Colon (tissue), 2 donors: ENCODE results near the gene FGFR2.

Experiments
- FAIRE-seq: peaks from 2 replicates; lab custom pipeline; 2012; peaks lifted over from hg19 to GRCh38; lab: Jason Lieb, UNC
- donor health status: control.
- donor health status: control.

Gene FGFR2

DNA sequence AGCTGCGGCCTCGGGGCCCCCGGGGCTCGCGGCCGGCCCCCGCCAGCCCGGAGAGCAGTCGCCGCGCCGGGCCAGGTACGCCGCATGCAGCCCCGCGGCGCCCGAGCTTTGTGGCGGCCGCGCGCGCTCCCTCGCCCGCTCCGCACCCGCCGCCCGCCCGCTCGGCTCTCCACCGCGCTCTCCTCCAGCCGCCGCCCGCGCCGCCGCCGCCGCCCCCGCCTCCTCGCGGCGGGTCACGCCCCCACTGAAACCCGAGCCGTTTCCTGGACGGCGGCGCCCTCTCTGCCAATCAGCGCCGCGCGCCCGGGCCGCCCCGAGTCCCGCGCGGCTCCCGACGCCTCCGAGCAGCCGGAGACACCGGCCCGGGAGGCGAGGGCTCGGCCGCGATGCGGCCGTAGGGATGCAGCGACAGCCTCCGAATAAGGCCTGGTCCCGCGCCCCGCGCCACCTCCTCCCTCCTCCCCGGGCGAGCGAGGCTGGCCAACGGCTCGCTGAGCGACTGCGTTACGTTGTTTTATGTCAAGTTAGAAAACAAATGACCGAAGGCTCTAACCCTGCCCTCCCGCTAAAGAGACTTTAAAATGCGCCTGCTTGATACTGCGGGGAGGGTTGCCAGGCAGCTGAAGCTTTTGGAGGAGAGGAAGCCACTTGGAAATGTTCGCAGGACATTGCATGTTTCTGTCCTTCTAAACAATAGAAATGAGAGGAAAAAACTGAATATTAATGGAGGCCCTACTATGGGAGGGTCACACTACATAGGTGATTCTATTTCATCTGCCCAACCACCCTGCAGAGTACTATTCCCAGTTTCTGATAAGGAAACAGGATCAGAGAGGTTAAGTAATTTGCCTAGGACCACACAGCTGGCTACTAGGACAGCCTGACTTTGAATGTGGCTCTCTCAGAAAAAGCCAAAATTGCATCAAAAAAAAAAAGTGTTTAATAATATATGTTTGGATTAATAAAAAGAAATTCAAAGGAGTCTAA, at the start of gene FGFR2:
FGFR2 (minus strand) TSS at position 182 of the 987 bp plus-strand sequence. CDS start 4,627 bp downstream, outside the sequence.
- no peak for FAIRE-seq

DNA sequence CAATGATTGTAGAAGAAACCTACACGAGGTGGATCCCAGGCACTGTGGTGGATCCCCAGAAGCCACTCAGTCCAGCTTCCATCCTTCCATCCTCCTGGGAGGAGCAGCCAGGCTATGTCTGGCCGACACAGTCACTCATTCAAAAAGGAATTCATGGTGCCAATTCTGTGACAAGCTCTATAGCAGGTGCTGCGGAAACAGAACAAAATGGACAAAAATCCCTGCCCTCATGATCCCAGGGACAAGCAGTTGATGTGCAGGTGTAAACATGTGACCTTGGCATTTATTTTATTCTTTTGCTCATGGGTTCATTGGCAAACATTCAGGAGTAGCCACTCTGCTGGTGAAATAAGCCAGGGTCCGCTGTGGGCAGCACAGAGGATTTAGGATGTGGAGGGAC, 49.2 kb upstream of the FGFR2 start:
- FAIRE-seq, result no peak

DNA sequence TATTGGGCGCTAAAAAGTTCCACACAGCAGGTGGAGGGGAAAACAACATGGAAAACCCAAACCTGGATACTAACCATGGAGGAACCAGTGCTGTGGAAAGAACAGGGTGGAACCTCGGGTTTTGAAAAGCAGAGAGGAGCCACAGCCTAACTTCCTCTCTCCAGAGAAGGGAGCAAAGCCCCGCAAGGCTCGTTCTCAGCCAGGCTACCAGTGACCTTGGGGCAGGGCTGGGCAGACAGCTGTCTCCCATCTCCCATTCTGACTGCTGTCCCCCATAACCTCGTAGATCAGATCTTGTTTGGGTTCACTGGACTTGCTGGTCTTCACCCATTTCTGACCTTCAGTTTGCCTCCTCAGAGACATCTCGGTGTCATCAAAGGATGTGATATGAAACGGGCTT, 47.5 kb upstream of the FGFR2 start:
- FAIRE-seq, result no peak

DNA sequence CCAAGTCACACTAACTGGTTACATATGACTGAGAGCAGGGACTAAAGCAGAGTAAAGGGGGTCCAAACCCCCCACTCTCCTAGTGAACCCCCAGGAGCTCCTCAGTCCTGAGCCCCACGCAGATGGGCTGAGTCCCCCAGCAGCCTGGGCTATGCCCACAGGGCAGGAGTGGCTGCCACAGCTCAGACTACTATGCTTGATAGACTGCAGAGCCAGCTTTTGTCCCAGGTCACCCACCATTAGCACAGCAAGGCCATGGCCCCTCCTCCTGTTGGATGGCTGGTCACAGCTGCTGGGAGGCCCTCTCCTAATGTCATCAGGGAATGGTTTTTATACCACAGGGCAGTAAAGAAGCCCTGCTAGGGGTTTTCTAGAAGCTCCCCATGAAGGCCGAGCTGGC, 46.3 kb upstream of the FGFR2 start:
- FAIRE-seq, result no peak

DNA sequence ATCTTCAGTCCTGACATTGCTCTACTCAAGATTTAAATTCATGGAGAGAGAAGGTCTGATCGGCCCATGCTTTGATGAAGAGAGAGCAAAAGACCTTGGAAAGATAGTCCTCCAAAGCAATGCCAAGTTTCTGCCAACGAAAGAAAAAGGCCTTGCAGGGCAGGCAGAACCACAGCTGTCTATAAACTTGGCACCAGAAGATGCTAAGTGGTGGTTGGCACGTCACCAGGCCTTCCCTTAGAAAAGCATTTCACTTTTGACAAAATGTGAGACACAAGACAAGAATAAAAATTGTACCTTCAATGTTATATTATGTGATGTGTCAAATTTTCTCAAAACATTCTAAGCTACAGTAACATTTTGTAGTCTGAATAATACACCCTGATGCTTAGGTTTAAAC, 42.0 kb upstream of the FGFR2 start:
- no peak for FAIRE-seq

DNA sequence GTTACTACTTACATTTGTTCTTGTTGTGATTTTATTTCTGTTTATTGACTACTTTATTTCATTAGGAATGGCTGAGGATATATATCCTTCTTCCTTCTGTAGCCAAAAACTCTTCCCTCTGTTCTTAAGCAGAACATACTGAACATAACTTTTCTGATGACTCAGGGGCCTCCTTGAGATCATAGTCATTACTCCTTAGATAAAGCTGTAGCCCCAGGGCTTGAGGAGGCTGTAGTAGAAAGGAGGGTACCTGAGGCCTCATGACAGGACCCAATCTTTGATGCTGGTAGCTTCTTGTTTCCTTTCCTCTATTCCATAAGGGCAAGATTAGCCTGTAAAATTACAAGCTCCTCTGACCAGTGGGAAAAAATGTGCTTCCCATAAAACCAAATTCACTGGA, 41.2 kb upstream of the FGFR2 start:
- no peak for FAIRE-seq

DNA sequence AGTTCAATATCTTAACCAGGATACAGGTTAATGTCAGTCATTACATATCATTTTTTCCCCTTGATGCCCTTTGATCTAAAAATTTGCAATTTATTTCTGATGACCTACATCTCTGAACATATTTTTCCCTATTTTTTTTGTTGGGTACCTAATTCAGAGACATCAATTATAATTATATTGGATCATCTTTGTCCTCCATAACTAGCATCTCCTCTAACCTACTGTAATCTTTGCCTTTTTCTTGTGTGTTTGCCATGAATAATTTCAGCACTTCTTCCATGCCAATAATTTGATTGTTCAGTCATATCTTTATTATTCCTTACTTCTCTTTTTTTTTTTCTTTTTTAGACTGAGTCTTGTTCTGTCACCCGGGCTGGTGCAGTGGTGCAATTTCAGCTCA, 39.2 kb upstream of the FGFR2 start:
- no peak for FAIRE-seq

DNA sequence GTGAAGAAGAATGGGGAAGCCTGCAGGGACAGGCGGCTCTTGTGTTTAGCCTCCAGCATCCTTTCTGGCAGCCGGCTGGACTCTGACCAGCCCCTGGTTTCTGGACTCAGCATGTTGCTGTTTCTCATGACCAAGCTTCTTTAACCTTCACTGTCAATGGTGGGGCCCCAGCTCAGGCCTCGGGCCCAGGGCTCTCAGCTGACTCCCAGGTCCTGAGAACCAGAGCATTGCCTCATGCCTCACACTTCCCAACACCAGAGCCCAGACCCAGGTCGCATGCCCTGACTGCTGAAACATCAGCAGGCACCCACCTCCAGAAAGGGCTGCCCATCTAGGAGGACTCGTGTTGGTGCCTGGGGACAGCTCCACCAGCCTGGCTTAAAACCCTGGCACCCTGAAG, 34.8 kb upstream of the FGFR2 start:
- FAIRE-seq, result no peak

DNA sequence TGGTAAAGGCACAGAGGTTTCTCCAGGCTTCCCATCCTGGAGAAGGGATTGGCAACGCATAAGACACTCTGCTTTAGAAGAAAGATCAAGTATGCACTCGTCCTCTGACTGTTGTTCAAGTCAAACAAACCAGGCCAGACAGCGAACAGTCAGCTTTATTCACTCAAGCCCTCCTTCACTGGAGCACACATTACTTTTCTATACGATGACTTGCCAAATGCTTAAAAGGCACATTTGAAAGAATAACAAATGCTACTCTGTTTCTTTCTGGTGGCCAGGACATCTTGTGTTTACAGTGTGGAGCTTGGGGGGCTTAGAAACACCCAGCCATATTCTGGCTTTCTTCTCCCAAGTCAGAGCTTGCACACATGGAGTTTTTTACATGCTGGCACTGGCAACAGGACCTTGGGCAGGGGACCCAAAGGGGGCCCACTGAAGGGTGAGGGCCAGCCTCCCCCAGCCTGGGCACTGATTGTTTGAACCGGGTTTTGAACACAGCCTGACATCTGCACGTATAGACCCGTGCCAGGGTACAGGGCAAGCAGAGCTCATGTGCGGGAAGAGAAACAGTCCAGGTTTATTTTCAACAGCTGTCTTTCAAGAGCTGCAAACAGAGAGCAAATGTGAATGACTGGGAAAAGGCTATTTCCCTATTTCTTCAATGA, 33.3 kb upstream of the FGFR2 start:
- FAIRE-seq, result no peak

DNA sequence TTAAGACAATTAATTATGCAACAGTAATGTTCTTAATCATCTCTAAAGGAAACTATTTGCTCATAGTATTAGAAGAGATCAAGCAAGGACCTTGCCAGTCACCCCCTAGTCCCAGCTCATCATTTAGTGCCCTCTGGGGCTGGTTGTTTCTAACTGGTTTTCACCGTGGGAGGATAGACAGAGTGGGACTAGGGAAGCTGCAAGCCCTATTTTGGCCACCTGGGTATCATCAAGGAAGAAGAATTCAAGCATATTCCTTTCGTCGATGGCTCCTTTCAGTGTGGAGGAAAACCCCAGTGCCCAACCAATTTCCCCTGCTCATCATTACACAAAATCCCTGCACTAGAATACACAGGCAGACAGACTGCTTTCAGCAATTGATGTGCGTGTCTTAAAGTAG, 30.6 kb upstream of the FGFR2 start:
- no peak for FAIRE-seq

DNA sequence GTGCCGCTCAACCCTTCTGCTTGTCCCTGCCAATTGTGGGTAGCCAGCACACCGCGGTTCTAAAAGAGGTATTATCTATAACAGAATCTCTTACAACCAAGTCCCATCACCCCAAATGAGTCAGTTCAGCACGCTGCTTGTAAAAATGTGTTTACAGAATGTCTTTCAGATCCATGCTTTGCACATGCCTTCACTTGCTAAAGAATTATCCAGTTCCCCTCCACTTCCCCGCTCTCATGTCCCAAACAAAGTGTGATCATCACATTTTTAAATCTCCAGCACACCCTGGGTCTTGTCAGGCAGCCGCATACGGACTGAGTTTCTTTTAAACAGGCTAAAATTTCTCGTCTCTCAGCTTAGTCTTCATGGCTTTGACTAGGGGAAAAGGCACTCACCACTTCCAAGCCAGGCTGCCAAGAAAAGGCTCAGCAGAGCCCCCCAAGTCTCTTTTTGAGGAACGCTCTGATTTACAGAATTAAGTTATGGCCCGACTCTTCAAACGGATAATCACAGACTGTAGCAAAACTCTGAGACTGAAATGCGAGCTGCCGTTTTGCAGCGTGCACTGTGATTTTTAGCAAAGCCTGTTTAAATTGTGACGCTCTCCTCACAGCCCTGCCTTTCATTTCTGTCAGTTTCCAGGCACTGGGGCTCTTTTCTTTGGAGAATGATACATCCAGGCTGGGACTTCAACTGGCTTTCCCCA, 29.8 kb upstream of the FGFR2 start:
- no peak for FAIRE-seq

DNA sequence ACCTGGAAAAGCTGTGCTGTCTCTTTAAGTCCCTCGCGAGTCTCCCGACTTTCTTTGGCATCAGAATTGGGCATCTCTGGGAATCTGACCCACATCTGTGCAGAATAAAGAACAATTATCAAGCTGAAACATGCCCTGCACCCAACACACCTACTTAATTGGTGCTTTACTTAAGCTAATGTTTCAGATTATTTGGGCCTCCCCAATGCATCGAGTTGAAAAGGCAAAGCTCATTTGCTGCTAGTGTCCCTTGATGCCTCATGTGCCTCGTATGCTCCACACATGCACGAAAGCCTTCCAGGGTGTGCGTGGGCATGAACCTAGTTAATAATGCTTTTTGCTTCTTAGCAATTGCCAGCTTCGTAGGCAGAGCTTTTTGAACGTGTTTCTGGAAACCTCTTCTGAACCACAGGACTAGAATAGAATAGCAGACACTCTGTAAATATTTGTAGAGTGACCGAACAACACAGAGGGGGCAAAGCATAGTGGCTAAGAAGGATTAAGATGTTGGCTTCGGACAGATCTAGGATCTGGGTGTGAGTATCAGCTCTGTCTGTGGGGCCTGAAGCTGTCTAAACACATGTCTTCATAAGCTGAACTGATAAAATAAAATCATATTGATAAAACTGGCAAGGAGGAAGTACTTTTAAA, 26.7 kb upstream of the FGFR2 start:
- FAIRE-seq, result no peak

DNA sequence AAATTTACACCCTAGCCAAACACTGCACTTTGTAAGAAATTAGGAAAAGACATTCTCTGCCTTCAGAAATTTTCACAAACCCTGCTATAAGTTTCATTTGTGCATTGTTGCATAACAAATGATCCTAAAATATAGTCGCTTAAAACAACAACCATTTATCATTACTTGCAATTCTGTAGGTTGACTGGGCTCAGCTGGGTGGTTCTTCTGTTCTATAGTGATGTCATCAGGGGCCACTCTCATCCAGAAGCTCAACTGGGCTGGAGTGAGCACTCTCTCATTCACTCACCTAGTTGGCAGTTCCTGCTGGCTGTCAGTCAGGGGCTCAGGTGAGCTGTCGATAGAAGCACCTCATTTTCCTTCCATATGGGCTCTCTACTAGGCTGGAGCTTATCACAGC, 20.7 kb upstream of the FGFR2 start:
- FAIRE-seq, result no peak

DNA sequence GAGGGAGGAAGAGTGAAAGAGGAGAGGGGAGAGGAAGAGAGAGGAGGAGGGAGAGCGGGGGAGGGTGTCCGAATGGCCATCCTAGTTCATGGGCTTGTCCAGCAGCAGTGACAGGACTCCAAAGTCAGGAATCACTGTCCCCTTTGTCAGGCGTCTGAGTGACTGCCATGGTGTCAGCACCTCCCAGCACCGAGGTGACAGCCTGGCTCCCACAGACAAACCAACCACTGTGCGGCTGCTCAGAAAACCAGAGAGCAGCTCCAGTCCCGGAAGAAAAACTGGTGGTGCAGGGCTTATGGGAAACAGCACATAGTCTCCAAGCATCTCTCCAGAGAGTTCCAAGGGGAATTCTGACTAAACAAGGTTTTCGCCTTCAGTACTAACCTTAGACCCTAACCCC, 18.9 kb upstream of the FGFR2 start:
- no peak for FAIRE-seq

DNA sequence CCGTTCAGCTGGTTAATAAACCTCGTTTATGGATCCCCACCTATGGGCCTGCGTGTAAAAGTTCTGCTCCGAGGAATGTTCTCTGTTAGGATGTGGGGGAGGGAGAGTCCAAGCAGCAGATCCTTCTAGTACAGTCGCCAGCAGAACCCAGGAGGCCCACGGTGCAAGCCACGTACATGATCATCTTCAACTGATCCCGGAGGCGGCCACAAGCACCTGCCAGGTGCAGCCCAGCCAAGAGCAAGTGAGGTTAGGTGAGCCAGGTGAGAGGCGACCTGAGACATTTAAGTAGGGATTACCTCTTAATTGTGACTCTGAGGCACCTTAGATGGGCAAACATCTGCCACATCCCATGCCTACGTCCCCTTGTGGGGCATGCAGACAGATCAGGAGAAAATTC, 18.0 kb upstream of the FGFR2 start:
- no peak for FAIRE-seq

DNA sequence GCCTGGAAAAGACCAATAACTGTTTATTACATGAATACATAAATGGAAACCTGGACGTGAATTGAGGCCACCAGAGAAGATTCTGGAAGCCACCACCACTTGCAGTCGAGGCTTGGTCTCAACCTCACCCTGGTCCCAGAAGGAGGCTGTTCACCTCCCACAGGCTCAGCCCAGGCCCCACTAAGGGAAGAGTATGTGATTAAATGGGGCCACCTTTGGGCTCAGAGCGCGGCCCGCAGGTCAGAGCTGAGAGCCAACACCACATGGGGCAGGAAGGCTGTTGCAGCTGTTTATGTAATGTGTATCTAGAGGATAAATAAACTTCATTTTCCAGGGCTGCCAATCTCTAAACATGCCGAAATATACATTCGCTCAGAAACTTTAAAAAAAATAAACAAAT, 17.6 kb upstream of the FGFR2 start:
- no peak for FAIRE-seq

DNA sequence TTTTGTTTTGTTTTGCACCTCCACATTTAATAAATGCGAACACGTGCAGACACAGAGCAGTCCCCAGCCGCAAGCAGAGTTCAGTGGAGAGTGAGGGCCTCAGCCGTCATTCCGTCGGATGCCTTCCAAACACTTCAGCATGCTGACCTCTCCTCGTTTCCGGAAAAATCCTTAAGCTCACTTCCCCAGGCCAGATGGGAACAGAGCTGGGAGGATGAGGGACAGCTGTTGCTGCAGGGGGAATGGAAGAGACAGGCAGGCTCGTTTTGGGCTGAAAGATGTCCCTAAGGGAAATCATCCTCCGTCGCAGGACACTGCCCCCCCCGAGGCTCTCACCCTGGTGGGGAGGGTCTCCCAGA, 17.2 kb upstream of the FGFR2 start:
- FAIRE-seq, result no peak

DNA sequence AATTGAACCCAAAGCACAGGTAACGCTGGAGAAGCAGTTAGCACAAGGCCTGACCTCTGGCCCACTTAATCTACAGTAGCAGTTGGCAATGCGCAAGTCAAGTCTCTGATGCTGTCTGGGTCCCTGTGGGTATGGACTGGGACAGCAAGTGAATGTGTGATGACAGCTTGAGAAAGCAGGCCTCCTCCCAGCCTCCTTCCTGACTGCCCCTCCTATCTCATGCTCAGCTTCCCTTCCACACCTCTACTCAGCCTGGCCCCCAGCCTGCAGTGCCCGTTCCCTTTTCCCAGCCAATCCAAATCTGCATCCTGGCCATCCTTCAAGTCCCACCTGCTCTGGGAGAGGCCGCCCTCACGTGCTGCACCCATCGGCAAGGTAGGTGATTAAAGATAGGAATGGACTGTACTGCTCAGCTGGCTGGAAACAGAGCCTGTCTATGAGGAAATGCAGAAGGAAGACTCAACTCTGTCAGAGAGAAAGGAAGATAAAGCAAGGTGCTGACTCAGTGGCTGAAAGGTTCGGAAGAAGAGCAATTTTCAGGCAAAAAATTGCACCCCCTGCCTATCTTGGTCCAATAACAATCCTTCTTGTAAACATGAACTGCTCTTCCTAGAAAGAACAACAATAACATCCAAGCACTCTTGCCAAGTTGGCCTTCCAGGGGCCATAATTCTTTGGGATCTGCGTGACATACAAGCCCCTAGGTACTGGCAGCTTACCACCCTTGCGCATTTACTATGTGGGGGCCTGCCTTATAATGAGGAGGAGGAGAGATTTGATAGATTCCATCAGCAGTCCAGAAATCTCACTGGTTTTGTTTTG, 16.6 kb upstream of the FGFR2 start:
- FAIRE-seq, result no peak

DNA sequence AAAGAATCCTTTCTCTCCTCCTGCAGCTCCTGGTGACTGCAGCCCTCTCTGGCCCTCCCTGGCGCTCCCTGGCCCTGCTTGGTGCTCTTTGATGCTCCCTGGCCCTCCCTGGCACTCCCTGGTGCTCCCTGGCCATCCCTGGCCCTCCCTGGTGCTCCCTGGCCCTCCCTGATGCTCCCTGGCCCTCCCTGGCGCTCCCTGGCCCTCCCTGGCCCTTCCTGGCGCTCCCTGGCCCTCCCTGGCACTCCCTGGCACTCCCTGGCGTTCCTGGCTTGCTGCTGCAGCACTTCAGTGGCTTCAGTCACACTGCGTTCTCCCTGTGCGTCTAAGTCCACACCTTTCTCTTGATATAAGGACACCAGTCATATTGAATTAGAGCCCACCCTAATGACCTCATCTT, 15.2 kb upstream of the FGFR2 start:
- FAIRE-seq, result no peak

DNA sequence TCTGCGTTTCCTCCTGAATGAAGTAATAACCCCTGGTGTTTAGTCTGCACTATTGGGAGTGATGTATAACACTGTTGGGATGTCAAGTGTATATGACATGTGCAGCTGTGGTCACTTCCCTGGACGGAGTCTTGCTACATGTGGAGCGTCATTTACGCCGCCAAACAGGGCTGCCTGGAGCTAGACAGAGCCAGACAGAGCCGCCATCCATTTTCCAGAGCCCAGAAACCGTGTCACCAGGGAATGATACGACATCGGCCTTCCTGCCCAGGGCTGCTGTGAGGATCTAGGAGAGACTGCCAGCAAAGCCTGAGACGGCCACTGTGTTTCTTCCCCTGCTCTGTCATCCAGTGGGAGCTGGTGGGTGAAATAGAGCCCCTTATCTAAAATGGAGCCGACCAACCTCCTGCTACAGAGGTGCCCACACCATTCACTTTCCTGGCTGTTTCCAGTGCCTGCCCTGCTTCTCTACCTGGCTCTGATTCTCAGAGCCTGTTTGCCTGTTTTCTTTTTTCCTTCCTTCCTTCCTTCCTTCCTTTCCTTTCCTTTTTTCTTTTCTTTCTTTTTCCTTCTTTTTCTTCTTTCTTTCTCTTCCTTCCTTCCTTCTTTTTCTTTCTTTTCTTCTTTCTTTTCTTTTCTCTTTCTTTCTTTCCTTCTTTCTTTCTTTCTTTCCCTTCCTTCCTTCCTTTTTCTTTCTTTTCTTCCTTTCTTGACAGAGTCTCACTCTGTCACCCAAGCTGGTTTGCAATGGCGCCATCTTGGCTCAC, 13.3 kb upstream of the FGFR2 start:
- FAIRE-seq, result no peak

DNA sequence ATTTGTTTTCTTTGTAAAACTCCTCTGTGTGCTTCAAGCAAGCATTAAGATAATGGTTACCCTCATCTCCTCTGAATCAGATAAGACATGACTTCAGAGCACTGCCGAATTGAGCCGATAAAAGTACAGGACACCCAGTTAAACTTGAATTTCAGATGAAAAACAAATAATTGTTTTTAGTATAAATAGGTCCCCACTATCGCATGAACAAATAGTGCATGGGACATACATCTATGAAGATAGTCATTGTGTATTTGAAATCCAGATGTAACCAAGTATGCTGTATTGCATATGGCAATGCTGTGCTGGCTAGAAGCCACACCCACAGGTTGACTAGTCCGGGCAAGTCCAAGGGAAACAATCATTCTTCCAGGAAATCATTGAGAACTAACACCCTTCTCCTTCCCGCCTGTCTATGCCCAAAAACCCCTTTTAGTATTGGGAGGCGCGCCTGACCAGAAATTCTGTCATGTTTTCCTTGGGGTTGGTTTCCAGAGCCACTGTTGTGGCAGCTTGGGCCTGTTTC, 12.6 kb upstream of the FGFR2 start:
- no peak for FAIRE-seq
